ENCODE results near the gene PLA2G5.

- TF ChIP-seq, protein P1, sequence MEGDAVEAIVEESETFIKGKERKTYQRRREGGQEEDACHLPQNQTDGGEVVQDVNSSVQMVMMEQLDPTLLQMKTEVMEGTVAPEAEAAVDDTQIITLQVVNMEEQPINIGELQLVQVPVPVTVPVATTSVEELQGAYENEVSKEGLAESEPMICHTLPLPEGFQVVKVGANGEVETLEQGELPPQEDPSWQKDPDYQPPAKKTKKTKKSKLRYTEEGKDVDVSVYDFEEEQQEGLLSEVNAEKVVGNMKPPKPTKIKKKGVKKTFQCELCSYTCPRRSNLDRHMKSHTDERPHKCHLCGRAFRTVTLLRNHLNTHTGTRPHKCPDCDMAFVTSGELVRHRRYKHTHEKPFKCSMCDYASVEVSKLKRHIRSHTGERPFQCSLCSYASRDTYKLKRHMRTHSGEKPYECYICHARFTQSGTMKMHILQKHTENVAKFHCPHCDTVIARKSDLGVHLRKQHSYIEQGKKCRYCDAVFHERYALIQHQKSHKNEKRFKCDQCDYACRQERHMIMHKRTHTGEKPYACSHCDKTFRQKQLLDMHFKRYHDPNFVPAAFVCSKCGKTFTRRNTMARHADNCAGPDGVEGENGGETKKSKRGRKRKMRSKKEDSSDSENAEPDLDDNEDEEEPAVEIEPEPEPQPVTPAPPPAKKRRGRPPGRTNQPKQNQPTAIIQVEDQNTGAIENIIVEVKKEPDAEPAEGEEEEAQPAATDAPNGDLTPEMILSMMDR (IDR thresholded peaks at IDR 0.05) = no peak
- no peak for TF ChIP-seq POLR2A (IDR thresholded peaks at IDR 0.05)
These were observed 12.8 kb downstream of the PLA2G5 start for GRCh38 chr1:20082772-20083171.
